Heart left ventricle (tissue), 16 donors: Measurements from ENCODE around the gene LRMDA. TPM values are rescaled to one million over a fixed set of nuclear protein-coding genes. Genes with fewer than 3 reads are reported as not detected.

Experiments used
- ATAC-seq, 4 donors: fragments of 200-7000 bp; cut with Tn5 transposase; one replicate each; pipeline ENCODE4 v1.9.1; 2020 to 2022; ENCODE audit warnings: moderate library complexity in 4 of 4, mild to moderate bottlenecking in 3 of 4, moderate number of reproducible peaks in 1 of 4
- DNase-seq, 5 donors: peaks; one replicate each; pipeline ENCODE4 v3.0.0-alpha.2; 2020
- H3K27ac ChIP-seq, 12 donors: fragments of 200-600 bp; sonication (generic) in 4 of 12; one replicate each; pipeline versions ENCODE4 v1.5.0 to v1.8.0; 2016 to 2022; ENCODE audit warnings: mild to moderate bottlenecking in 2 of 12
- H3K27me3 ChIP-seq, 9 donors: fragments of 200-600 bp; sonication (generic) in 2 of 9; one replicate each; pipeline versions ENCODE4 v1.5.1 to v1.8.0; 2016 to 2022; ENCODE audit warnings: mild to moderate bottlenecking in 3 of 9
- H3K36me3 ChIP-seq, 9 donors: fragments of 200-600 bp; sonication (generic) in 2 of 9; one replicate each; pipeline versions ENCODE4 v1.5.0 to v1.8.0; 2018 to 2022; ENCODE audit warnings: mild to moderate bottlenecking in 2 of 9
- H3K4me1 ChIP-seq, 12 donors: fragments of 200-600 bp; sonication (generic) in 4 of 12; one replicate each; pipeline versions ENCODE4 v1.5.0 to v1.8.0; 2016 to 2022; ENCODE audit warnings: mild to moderate bottlenecking in 3 of 12
- H3K4me3 ChIP-seq, 12 donors: fragments of 200-600 bp; sonication (generic) in 4 of 12; one replicate each; pipeline versions ENCODE4 v1.5.0 to v1.8.0; 2017 to 2022; ENCODE audit warnings: mild to moderate bottlenecking in 9 of 12, moderate library complexity in 4 of 12
- H3K9me3 ChIP-seq, 12 donors: fragments of 200-600 bp; sonication (generic) in 4 of 12; one replicate each; pipeline versions ENCODE4 v1.5.0 to v1.8.0; 2016 to 2022; ENCODE audit warnings: mild to moderate bottlenecking in 1 of 12
- CTCF ChIP-seq, 12 donors: fragments of 200-600 bp; sonication (generic) in 4 of 12; IDR thresholded peaks; one replicate each; pipeline versions ENCODE4 v1.5.0 to v1.8.0; 2018 to 2022; ENCODE audit warnings: antibody characterized with exemption in 12 of 12, mild to moderate bottlenecking in 5 of 12
- POLR2A ChIP-seq, 2 donors: fragments of 450-650 bp; IDR thresholded peaks; one replicate each; pipeline ENCODE4 v1.6.1; 2017; ENCODE audit warnings: antibody characterized with exemption in 2 of 2, mild to moderate bottlenecking in 2 of 2, moderate library complexity in 2 of 2
- WGBS, 4 donors: extraction: QIAGEN DNeasy Blood & Tissue Kit in 2 of 4; methylation state at CpG; one replicate each; pipeline versions ENCODE4 v1.1.5 to v1.1.7; 2013 to 2018; 5-methylcytosine and 5-hydroxymethylcytosine counted together
- intact Hi-C, 10 donors: fragments of 100-400 bp; cut with DNase I; formaldehyde crosslinking; loops; one replicate each; pipeline versions ENCODE4 v1.11.1 to v1.14.2; 2022
- polyA plus RNA-seq, 2 donors: library from polyadenylated mRNA; stranded (reverse); fragments of 200-250 nt; gene quantifications; one replicate each; pipeline ENCODE4 v1.2.3, GENCODE V29; 2013
- total RNA-seq, 9 donors: library from RNA; depleted of rRNA in 2 of 9; stranded (reverse); fragments of >200 nt in 2 of 9; fragmentation: NEBNext Ultra II Directional in 3 of 9; extraction: Animal tissue kit (Norgen Biotek cat#: 25700) in 3 of 9; gene quantifications; one replicate each; pipeline versions ENCODE4 v1.1.0 to v1.2.4, GENCODE V29; 2016 to 2023
- donor health status: ischemic (EF 13 %, LVEDD 7.1; RV severe dilation, severe dysfunction).
- donor health status: healthy with polysubstance abuse.
- donor health status: DM: no; HTN: yes; CAD: no.
- donor health status: DM: no; HTN: no; CAD: no.
- donor health status: ischemic (EF 25% LVEDD 6.9; RV normal size, moderate dysfunction).
- donor health status: ischemic (EF 25% LVEDD 5.7; RV mildly dilated, moderate dysfunction).
- donor health status: healthy.
- donor health status: DM: yes; HTN: yes; CAD: no.
- donor health status: ischemic (EF 35%, LVEDD 5.7; RV mildly dilated, moderate dysfunction).
- donor health status: nonischemic (EF 11% LVEDD 7.7; RV severe dilation, severe dysfunction).
- donor health status: DM: yes; HTN: yes; CAD: no.
- donor health status: PGD.
- donor health status: ischemic (EF 29% LVEDD 5.4; RV normal size, mild dysfunction).
- donor health status: nonischemic (EF 23%, LVEDD 6.1; RV moderate dilation, normal function).

The LRMDA gene
- total and polyA plus RNA-seq, 11 donors, result 2.4 to 34.4 (median 14.9) TPM

- no peaks in the 10 kb centered on the region for H3K4me1 ChIP-seq
- no peak for DNase-seq
- H3K27ac ChIP-seq, result peak overlapping the region in 1 of 12 donors; percentile 38
- no peaks in the 10 kb centered on the region for H3K9me3 ChIP-seq
- no peak overlapping the region for H3K4me3 ChIP-seq
- intact Hi-C loops, result no loop called here
- TF ChIP-seq CTCF (IDR thresholded peaks at IDR 0.05) (no peak), POLR2A (IDR thresholded peaks at IDR 0.05) (no peak)
- 82 to 90% (median 87%) methylated on average over 2 of the region's 2 CpGs for WGBS, 4 donors
- no peaks in the 10 kb centered on the region for H3K27me3 ChIP-seq
- H3K36me3 ChIP-seq, result no peaks in the 10 kb centered on the region
- no peak for ATAC-seq
Observed at GRCh38 chr10:76354212-76354738, 922.9 kb downstream of the LRMDA start.

- no peak overlapping the region for H3K4me3 ChIP-seq
- no peaks in the 10 kb centered on the region for H3K4me1 ChIP-seq
- DNase-seq (no peak), ATAC-seq (no peak)
- H3K9me3 ChIP-seq, result no peaks in the 10 kb centered on the region
- H3K36me3 ChIP-seq, result no peaks in the 10 kb centered on the region
- TF ChIP-seq CTCF (IDR thresholded peaks at IDR 0.05) (no peak), POLR2A (IDR thresholded peaks at IDR 0.05) (no peak)
- 85 to 90% (median 89%) methylated on average over 4 of the region's 4 CpGs for WGBS, 4 donors
- H3K27me3 ChIP-seq, result no peaks in the 10 kb centered on the region
- intact Hi-C loops, result no loop called here
- no peak overlapping the region for H3K27ac ChIP-seq
Observed at GRCh38 chr10:76354921-76355320, 923.5 kb downstream of the LRMDA start.

GRCh38 chr10:76356557-76356956, 925.1 kb downstream of the LRMDA start:
- ATAC-seq, result no peak
- 94 to 95% (median 95%) methylated on average over 4 of the region's 4 CpGs for WGBS, 4 donors
- no peaks in the 10 kb centered on the region for H3K36me3 ChIP-seq
- TF ChIP-seq POLR2A (IDR thresholded peaks at IDR 0.05) (no peak), CTCF (IDR thresholded peaks at IDR 0.05) (no peak)
- H3K9me3 ChIP-seq, result no peaks in the 10 kb centered on the region
- no peaks in the 10 kb centered on the region for H3K4me1 ChIP-seq
- H3K4me3 ChIP-seq, result no peak overlapping the region
- H3K27me3 ChIP-seq, result no peaks in the 10 kb centered on the region
- DNase-seq, result no peak
- intact Hi-C loops, result no loop called here
- no peak overlapping the region for H3K27ac ChIP-seq

GRCh38 chr10:76357726-76358415, 926.4 kb downstream of the LRMDA start:
- intact Hi-C loops, result no loop called here
- no peak for DNase-seq

More at GRCh38 chr10:76357726-76358415, 926.4 kb downstream of the LRMDA start:
- no peak overlapping the region for H3K4me3 ChIP-seq
- no peaks in the 10 kb centered on the region for H3K27me3 ChIP-seq
- H3K27ac ChIP-seq, result no peak overlapping the region
- H3K36me3 ChIP-seq, result no peaks in the 10 kb centered on the region
- 84 to 90% (median 87%) methylated on average over 8 of the region's 8 CpGs for WGBS, 4 donors
- no peak for ATAC-seq
- H3K9me3 ChIP-seq, result no peaks in the 10 kb centered on the region
- H3K4me1 ChIP-seq, result no peaks in the 10 kb centered on the region
- TF ChIP-seq POLR2A (IDR thresholded peaks at IDR 0.05) (no peak), CTCF (IDR thresholded peaks at IDR 0.05) (no peak)
